Kidney glomerular epithelial cell (primary cell): ENCODE data around the gene SF3B6.
"Not testable (repeated sequence)": the region's sequence is repeated elsewhere in the genome, so short reads cannot be mapped to it uniquely, and the experiment has no call there.

Experiments used
- DNase-seq: peaks from one replicate; lab custom pipeline; 2025; lab: John Stamatoyannopoulos, UW

Gene SF3B6

GRCh38 chr2:24075915-24076848 is at the start of gene SF3B6:
Gene SF3B6, minus strand, starts transcription at chr2:24076326. Its CDS starts 97 bp downstream, at chr2:24076229.
- DNase-seq, result peak; percentile 97

GRCh38 chr2:24123922-24124580 is 47.9 kb upstream of the SF3B6 start:
- DNase-seq, result peak; percentile 11

GRCh38 chr2:24123195-24123921 is 47.2 kb upstream of the SF3B6 start, which contains the start of the genes FAM228B and PFN4:
Gene FAM228B, plus strand, starts transcription at chr2:24123469. Its CDS starts 893 bp downstream, at chr2:24124362.
Gene PFN4, minus strand, starts transcription at chr2:24123334. Its CDS starts 799 bp downstream, at chr2:24122535.
- DNase-seq, result peak; percentile 48

- no peak for DNase-seq
Measured at GRCh38 chr2:24122366-24123194, 46.5 kb upstream of the SF3B6 start.

GRCh38 chr2:24121469-24121868 is 45.3 kb upstream of the SF3B6 start:
- no peak for DNase-seq

- no peak for DNase-seq
Measured at GRCh38 chr2:24121066-24121465, 44.9 kb upstream of the SF3B6 start.

- no peak for DNase-seq
Measured at GRCh38 chr2:24117902-24118301, 41.8 kb upstream of the SF3B6 start.

GRCh38 chr2:24115057-24115456 is 38.9 kb upstream of the SF3B6 start:
- peak; percentile 86 for DNase-seq

GRCh38 chr2:24111407-24111901 is 35.3 kb upstream of the SF3B6 start:
- DNase-seq, result no peak

GRCh38 chr2:24110660-24111303 is 34.7 kb upstream of the SF3B6 start:
- DNase-seq, result no peak

GRCh38 chr2:24109431-24109830 is 33.3 kb upstream of the SF3B6 start:
- DNase-seq, result not testable (repeated sequence)

GRCh38 chr2:24107336-24107735 is 31.2 kb upstream of the SF3B6 start:
- DNase-seq, result no peak

GRCh38 chr2:24106786-24107185 is 30.7 kb upstream of the SF3B6 start:
- DNase-seq, result no peak

- no peak for DNase-seq
Measured at GRCh38 chr2:24105816-24106215, 29.7 kb upstream of the SF3B6 start.

- DNase-seq, result no peak
Measured at GRCh38 chr2:24104906-24105305, 28.8 kb upstream of the SF3B6 start.

- DNase-seq, result no peak
Measured at GRCh38 chr2:24104110-24104650, 28.1 kb upstream of the SF3B6 start.

GRCh38 chr2:24102677-24103076 is 26.6 kb upstream of the SF3B6 start:
- no peak for DNase-seq

GRCh38 chr2:24101992-24102391 is 25.9 kb upstream of the SF3B6 start:
- DNase-seq, result no peak

- DNase-seq, result not testable (repeated sequence)
Measured at GRCh38 chr2:24100732-24101131, 24.6 kb upstream of the SF3B6 start.

GRCh38 chr2:24095171-24095677 is 19.1 kb upstream of the SF3B6 start:
- not testable (repeated sequence) for DNase-seq
